ENCODE measurements around the gene MCM9.

DNA sequence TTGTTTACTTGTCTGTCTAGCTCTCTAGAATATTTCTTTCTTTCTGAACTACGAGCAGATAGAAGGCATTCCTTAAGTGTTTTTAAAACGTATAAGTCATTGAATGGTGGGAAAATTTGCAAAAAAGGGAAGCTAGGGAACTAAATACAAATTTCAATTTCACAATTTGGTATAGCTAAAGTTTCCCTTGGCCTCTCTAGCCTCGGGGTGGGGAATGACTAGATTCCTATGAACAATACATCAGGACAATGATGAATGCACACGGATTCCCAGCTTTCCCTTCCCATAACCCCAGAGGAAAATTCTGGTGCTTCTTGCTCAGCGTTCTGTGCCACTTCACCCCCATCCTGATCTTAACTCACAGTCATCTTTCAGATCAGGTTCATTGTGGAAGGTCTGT, 154.3 kb downstream of the MCM9 start:
- TF ChIP-seq, protein P1, sequence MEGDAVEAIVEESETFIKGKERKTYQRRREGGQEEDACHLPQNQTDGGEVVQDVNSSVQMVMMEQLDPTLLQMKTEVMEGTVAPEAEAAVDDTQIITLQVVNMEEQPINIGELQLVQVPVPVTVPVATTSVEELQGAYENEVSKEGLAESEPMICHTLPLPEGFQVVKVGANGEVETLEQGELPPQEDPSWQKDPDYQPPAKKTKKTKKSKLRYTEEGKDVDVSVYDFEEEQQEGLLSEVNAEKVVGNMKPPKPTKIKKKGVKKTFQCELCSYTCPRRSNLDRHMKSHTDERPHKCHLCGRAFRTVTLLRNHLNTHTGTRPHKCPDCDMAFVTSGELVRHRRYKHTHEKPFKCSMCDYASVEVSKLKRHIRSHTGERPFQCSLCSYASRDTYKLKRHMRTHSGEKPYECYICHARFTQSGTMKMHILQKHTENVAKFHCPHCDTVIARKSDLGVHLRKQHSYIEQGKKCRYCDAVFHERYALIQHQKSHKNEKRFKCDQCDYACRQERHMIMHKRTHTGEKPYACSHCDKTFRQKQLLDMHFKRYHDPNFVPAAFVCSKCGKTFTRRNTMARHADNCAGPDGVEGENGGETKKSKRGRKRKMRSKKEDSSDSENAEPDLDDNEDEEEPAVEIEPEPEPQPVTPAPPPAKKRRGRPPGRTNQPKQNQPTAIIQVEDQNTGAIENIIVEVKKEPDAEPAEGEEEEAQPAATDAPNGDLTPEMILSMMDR (IDR thresholded peaks at IDR 0.05) = no peak
- TF ChIP-seq EZH2 (IDR thresholded peaks at IDR 0.05) = no peak
